Activated naive CD8-positive, alpha-beta T cell treated with anti-CD3 and anti-CD28 coated beads, Interleukin-2, amount 10 ng/mL, durations not matched to agents 7 days and 5 days (primary cell): Measurements from ENCODE around the gene MMP27. TPM values are rescaled to one million over a fixed set of nuclear protein-coding genes. Genes with fewer than 3 reads are reported as not detected.
"Not testable (repeated sequence)": the region's sequence is repeated elsewhere in the genome, so short reads cannot be mapped to it uniquely, and the experiment has no call there.

Experiments
- ATAC-seq: fragments of 150-1000 bp; cut with Tn5 transposase; one replicate; pipeline ENCODE4 v1.10.0; 2021; ENCODE audit warnings: low read depth, moderate library complexity
- POLR2A ChIA-PET: fragments of 350-600 bp; sonication (Branson Sonifier 250); formaldehyde crosslinking; loops from one replicate; lab custom pipeline; 2021; ENCODE audit warnings: antibody characterized with exemption; lab: Charles Lee
- DNase-seq: peaks from one replicate; pipeline ENCODE4 v3.0.0; 2021
- H3K27ac Mint-ChIP-seq: one replicate; pipeline ENCODE4 v1.8.0; 2022; ENCODE audit warnings: mild to moderate bottlenecking, mixed read lengths
- H3K27me3 Mint-ChIP-seq: one replicate; pipeline ENCODE4 v1.8.0; 2022; ENCODE audit warnings: mild to moderate bottlenecking, moderate library complexity, mixed read lengths
- H3K36me3 Mint-ChIP-seq: one replicate; pipeline ENCODE4 v1.8.0; 2021; ENCODE audit warnings: mild to moderate bottlenecking, mixed read lengths
- H3K4me1 Mint-ChIP-seq: one replicate; pipeline ENCODE4 v1.8.0; 2021; ENCODE audit warnings: mixed read lengths
- H3K4me3 Mint-ChIP-seq: one replicate; pipeline ENCODE4 v1.8.0; 2022; ENCODE audit warnings: mild to moderate bottlenecking, moderate library complexity, mixed read lengths
- H3K9me3 Mint-ChIP-seq: one replicate; pipeline ENCODE4 v1.8.0; 2021; ENCODE audit warnings: mixed read lengths
- total RNA-seq, 2 experiments: library from RNA; stranded (reverse); gene quantifications; one replicate each; pipeline ENCODE4 v1.2.3, GENCODE V29; 2021

The MMP27 gene
- total RNA-seq, result not detected

DNA sequence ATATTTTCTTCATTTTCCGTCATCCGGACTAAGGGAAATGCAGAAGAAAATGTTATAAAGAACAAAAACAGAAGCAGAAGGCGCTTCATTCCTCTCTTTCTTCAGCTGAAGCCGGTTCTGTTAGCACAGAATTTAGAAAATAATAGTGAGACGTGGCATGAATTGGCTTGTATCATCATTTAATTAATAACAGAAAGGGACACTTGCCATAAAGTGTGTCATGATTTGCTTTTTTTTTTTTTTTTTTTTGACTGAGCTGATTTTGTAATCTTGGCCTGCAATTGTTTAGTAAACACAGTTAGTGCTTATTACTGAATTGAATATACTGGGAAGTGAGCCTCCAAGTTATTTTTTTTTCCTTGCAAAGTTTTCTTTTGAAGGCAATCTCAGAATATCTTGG is at the start of gene MMP27:
Gene MMP27 (minus strand): TSS at position 144 of the 400 bp plus-strand sequence. CDS start 55 bp downstream, at position 89.
- ATAC-seq (no peak), DNase-seq (no peak)
- H3K27me3 Mint-ChIP-seq, result peaks cover 21% of the 10 kb centered on the region
- no peak within 1 kb of the TSS for H3K27ac Mint-ChIP-seq
- no peaks in the 10 kb centered on the region for H3K9me3 Mint-ChIP-seq
- H3K4me3 Mint-ChIP-seq, result no peak within 1 kb of the TSS
- H3K36me3 Mint-ChIP-seq, result no peaks in the 10 kb centered on the region
- POLR2A ChIA-PET, result no interaction called here
- peaks cover 11% of the 10 kb centered on the region for H3K4me1 Mint-ChIP-seq

DNA sequence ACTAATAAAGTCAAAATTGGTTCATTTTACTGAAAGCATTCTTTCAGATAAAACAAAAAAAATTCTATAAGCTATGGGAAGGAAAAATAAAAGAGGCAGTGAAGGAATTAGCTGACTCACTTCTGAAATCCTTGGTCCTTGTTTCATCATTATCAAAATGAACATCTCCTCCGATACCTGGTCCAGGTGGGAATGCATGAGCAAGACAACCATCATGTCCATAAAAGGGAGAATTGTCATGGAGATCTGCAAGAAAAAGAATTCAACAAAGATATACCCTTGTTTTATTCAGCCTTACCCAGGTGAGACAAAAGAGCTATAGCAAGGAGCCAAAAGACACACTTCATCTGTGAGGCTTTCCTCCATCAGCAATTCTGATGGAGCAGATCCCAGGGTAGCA is 47.7 kb upstream of the MMP27 start:
- no peak overlapping the region for H3K27ac Mint-ChIP-seq
- no peaks in the 10 kb centered on the region for H3K9me3 Mint-ChIP-seq
- H3K27me3 Mint-ChIP-seq, result peaks cover 21% of the 10 kb centered on the region
- H3K4me1 Mint-ChIP-seq, result no peaks in the 10 kb centered on the region
- no peak for DNase-seq
- POLR2A ChIA-PET, result no interaction called here
- no peak overlapping the region for H3K4me3 Mint-ChIP-seq
- H3K36me3 Mint-ChIP-seq, result no peaks in the 10 kb centered on the region
- no peak for ATAC-seq

DNA sequence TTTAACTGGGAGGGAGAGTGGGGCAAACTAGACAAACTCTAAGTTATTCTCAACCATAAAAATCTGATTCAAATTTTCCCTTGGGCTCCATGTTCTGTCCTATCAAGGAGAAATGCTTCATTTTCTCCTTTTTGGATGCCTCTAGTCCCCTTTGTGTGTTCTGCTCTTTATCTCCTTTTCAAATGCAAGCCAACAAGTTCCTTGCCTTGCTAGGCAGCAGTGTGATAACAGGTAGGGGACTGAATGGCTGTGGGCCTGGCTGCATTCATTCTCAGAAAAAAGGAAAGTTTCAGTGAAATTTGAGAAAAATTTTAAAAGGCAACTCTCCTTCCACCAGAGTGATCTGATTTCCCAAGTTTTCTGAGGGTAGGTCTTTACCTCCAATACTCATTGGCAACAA is 46.1 kb upstream of the MMP27 start:
- Mint-ChIP-seq H3K9me3 (no peaks in the 10 kb centered on the region), H3K27ac (no peak overlapping the region), H3K36me3 (no peaks in the 10 kb centered on the region), H3K4me1 (no peaks in the 10 kb centered on the region), H3K27me3 (peaks cover 16% of the 10 kb centered on the region), H3K4me3 (no peak overlapping the region)
- ATAC-seq, result no peak
- POLR2A ChIA-PET, result no interaction called here
- DNase-seq, result no peak

GRCh38 chr11:102749101-102749722 is 43.6 kb upstream of the MMP27 start:
- POLR2A ChIA-PET, result no interaction called here
- no peaks in the 10 kb centered on the region for H3K4me1 Mint-ChIP-seq
- peaks cover 16% of the 10 kb centered on the region for H3K27me3 Mint-ChIP-seq
- H3K36me3 Mint-ChIP-seq, result no peaks in the 10 kb centered on the region
- DNase-seq (no peak), ATAC-seq (no peak)
- H3K27ac Mint-ChIP-seq, result no peak overlapping the region
- peaks cover 1% of the 10 kb centered on the region for H3K9me3 Mint-ChIP-seq
- H3K4me3 Mint-ChIP-seq, result no peak overlapping the region

DNA sequence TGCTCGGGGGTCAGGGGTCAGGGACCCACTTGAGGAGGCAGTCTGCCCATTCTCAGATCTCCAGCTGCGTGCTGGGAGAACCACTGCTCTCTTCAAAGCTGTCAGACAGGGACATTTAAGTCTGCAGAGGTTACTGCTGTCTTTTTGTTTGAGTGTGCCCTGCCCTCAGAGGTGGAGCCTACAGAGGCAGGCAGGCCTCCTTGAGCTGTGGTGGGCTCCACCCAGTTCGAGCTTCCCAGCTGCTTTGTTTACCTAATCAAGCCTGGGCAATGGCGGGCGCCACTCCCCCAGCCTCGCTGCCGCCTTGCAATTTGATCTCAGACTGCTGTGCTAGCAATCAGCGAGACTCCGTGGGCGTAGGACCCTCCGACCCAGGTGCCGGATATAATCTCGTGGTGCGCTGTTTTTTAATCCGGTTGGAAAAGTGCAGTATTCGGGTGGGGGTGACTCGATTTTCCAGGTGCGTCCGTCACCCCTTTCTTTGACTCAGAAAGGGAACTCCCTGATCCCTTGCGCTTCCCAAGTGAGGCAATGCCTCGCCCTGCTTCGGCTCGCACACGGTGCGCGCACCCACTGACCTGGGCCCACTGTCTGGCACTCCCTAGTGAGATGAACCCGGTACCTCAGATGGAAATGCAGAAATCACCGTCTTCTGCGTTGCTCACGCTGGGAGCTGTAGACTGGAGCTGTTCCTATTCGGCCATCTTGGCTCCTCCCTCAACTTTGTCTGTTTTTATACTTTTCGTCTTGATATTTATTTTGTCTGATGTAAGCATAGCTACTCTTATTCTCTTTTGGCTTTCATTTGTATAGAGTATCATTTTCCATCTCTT is 41.4 kb upstream of the MMP27 start:
- H3K27me3 Mint-ChIP-seq, H3K36me3 Mint-ChIP-seq, H3K4me3 Mint-ChIP-seq, POLR2A ChIA-PET, DNase-seq, H3K9me3 Mint-ChIP-seq, ATAC-seq, H3K27ac Mint-ChIP-seq, H3K4me1 Mint-ChIP-seq: not testable (repeated sequence)

DNA sequence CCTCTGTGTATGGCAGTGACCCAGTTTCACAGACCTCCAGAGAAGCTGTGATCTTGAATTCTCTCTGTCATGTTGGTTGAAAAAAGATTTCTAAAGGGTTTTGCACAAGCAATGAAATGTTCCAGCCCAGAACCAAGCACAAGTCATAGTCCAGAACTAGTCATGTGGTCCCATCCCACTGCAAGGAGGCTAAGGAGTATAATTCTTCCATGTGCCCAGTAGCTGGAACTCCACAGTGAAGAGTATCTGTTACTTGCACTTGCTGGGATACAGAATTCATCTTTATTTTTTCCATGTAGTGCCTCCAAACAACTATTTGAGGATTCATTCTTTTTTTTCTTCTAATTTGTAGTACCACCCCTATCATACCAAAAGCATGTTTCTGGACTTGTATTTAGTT is 29.1 kb upstream of the MMP27 start:
- no peaks in the 10 kb centered on the region for H3K4me1 Mint-ChIP-seq
- no peak overlapping the region for H3K4me3 Mint-ChIP-seq
- POLR2A ChIA-PET, result no interaction called here
- no peak for ATAC-seq
- no peak for DNase-seq
- no peaks in the 10 kb centered on the region for H3K36me3 Mint-ChIP-seq
- H3K27ac Mint-ChIP-seq, result no peak overlapping the region
- no peaks in the 10 kb centered on the region for H3K9me3 Mint-ChIP-seq
- H3K27me3 Mint-ChIP-seq, result peaks cover 10% of the 10 kb centered on the region

DNA sequence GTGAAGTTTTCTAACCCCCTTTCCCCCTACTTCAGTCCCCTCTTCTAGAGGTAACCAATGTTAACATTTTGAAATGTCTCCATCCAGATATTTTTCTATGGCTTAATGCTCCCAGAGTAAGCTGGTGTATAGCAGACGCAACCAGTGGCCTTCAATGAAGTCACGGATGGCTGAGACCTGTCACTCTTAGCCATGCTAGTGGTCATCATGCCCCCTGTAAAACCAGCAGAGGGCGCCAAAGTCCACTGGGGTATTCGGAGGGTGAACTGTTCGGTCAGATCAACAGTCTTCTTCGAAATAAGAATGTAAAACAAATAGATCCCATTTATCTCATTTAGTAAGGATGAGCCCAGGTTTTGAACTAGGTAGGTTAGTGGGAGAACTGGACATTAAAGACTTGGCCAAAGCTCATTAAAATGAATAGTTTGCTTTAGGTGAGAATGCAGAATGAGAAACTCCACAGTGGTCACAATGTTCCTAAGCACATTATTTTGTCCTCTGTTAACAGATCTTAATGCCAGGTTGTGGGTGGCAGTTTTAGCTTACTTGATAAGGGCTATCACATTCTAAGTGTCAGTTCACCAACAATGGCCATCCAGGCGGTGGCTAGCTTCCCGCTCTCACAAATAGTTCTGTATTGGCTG is 27.8 kb upstream of the MMP27 start:
- Mint-ChIP-seq H3K9me3 (no peaks in the 10 kb centered on the region), H3K27me3 (peaks cover 9% of the 10 kb centered on the region), H3K4me3 (no peak overlapping the region), H3K36me3 (no peaks in the 10 kb centered on the region), H3K4me1 (no peaks in the 10 kb centered on the region), H3K27ac (no peak overlapping the region)
- DNase-seq, result peak; percentile 54
- POLR2A ChIA-PET, result no interaction called here
- peak; percentile 66 for ATAC-seq

- ATAC-seq, H3K4me1 Mint-ChIP-seq, H3K36me3 Mint-ChIP-seq, H3K4me3 Mint-ChIP-seq, H3K9me3 Mint-ChIP-seq, H3K27ac Mint-ChIP-seq, POLR2A ChIA-PET, H3K27me3 Mint-ChIP-seq, DNase-seq: not testable (repeated sequence)
Observed at GRCh38 chr11:102730944-102731343, 25.4 kb upstream of the MMP27 start.

GRCh38 chr11:102729849-102730815 is 24.6 kb upstream of the MMP27 start:
- Mint-ChIP-seq H3K27me3 (no peaks in the 10 kb centered on the region), H3K4me1 (no peaks in the 10 kb centered on the region), H3K27ac (no peak overlapping the region), H3K4me3 (no peak overlapping the region), H3K36me3 (no peaks in the 10 kb centered on the region), H3K9me3 (no peaks in the 10 kb centered on the region)
- DNase-seq, result no peak
- POLR2A ChIA-PET, result no interaction called here
- no peak for ATAC-seq

GRCh38 chr11:102727890-102728289 is 22.3 kb upstream of the MMP27 start:
- no peaks in the 10 kb centered on the region for H3K4me1 Mint-ChIP-seq
- H3K4me3 Mint-ChIP-seq, result no peak overlapping the region
- H3K36me3 Mint-ChIP-seq, result no peaks in the 10 kb centered on the region
- H3K9me3 Mint-ChIP-seq, result no peaks in the 10 kb centered on the region
- POLR2A ChIA-PET, result no interaction called here
- DNase-seq (no peak), ATAC-seq (no peak)
- H3K27me3 Mint-ChIP-seq, result peaks cover 3% of the 10 kb centered on the region
- H3K27ac Mint-ChIP-seq, result no peak overlapping the region

- no peak for ATAC-seq
- Mint-ChIP-seq H3K36me3 (no peaks in the 10 kb centered on the region), H3K4me3 (no peak within 1 kb of the TSS), H3K4me1 (no peaks in the 10 kb centered on the region), H3K9me3 (no peaks in the 10 kb centered on the region), H3K27ac (no peak within 1 kb of the TSS), H3K27me3 (peaks cover 9% of the 10 kb centered on the region)
- POLR2A ChIA-PET, result no interaction called here
- no peak for DNase-seq
Observed at GRCh38 chr11:102724904-102725500, 19.4 kb upstream of the MMP27 start, which contains the start of gene MMP8. TSS of gene MMP8 (minus strand) at chr11:102724954. CDS start at chr11:102724855, 99 bp downstream.

DNA sequence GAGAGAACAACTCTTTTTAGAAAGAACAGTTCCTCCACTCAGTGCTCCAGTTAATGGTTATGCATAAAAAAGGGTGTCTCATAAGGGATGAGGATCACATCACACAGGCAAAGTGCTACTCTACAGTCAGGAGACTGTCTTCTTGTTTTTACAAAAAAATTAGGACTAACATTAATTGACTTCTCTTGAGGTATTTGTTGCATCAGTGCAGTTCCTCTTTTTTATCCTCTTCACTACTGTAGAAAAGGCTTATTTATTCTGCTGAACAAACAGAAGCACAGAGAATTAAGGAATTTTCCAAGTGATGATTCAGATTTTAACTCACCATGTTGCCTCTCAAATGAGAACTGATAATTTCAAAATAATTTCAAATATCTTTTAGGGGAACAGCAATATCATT is 17.3 kb upstream of the MMP27 start:
- ATAC-seq (no peak), DNase-seq (no peak)
- Mint-ChIP-seq H3K27ac (no peak overlapping the region), H3K4me1 (no peaks in the 10 kb centered on the region), H3K9me3 (no peaks in the 10 kb centered on the region), H3K27me3 (peaks cover 11% of the 10 kb centered on the region), H3K36me3 (no peaks in the 10 kb centered on the region), H3K4me3 (no peak overlapping the region)
- POLR2A ChIA-PET, result no interaction called here
